ENCODE results near the gene CCDC68. TPM values are rescaled to one million over a fixed set of nuclear protein-coding genes. Genes with fewer than 3 reads are reported as not detected.

The CCDC68 gene
- total and polyA plus RNA-seq, 12 donors, result 1.8 to 12.7 (median 3.4) TPM

DNA sequence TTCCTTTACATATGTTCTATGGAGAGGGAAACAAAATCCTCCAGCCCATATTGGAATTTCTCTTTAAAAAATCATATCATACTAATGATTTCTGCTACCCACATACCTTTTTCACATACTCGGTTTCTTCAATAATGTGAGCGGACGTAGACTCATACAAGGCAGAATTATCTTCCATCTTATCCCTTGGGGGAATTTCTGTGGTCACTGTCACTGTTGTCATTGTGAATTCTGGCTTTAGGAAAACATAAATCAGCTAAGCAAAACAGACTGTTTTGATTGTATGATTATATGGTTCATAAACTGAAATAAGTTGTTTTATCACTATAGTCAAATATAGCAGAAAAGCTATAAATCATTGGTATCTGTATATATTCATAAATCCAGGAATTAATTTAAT lies 16.7 kb downstream of the CCDC68 start:
- no peak overlapping the region for H3K27ac ChIP-seq
- H3K36me3 ChIP-seq, result peaks cover 0 to 27% (median 0%) of the 10 kb centered on the region in 9 donors
- no peaks in the 10 kb centered on the region for H3K9me3 ChIP-seq
- no peak overlapping the region for H3K4me3 ChIP-seq
- H3K27me3 ChIP-seq, result no peaks in the 10 kb centered on the region
- DNase-seq (no peak), ATAC-seq (no peak)
- no peak for TF ChIP-seq CTCF (IDR thresholded peaks at IDR 0.05)
- WGBS, 2 donors, result 84 to 92% methylated on average over 3 of the region's 3 CpGs
- intact Hi-C loops (cut with DNase I), result no loop called here
- H3K4me1 ChIP-seq, result peaks cover 0 to 26% (median 12%) of the 10 kb centered on the region in 9 donors

DNA sequence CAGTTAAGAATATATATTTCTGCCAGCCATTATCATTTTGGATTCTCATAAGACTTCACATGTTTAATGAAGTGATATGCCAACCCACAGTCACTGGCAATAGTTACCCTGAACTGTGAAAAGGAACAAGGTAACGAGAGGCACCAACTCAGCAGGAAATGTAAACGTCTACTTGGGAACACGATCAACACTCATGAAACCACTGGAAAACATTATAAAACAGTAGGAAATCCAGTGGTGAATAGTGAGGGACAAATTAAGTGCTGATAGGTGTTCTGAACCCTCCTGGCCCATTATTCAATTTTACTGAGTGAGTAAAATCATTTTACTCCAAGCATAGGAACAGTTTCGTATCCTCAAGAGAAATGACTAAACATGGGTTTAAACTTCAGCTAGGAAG lies 17.1 kb downstream of the CCDC68 start:
- ATAC-seq (no peak), DNase-seq (no peak)
- Histone ChIP-seq H3K4me1 (peaks cover 0 to 22% (median 12%) of the 10 kb centered on the region in 9 donors), H3K9me3 (no peaks in the 10 kb centered on the region), H3K36me3 (peaks cover 0 to 31% (median 0%) of the 10 kb centered on the region in 9 donors), H3K27ac (no peak overlapping the region), H3K27me3 (no peaks in the 10 kb centered on the region), H3K4me3 (no peak overlapping the region)
- intact Hi-C loops (cut with DNase I), result no loop called here
- 59 to 93% methylated on average over 4 of the region's 4 CpGs for WGBS, 2 donors
- TF ChIP-seq CTCF (IDR thresholded peaks at IDR 0.05), result no peak

GRCh38 chr18:54939361-54939917 lies 19.8 kb downstream of the CCDC68 start:
- TF ChIP-seq CTCF (IDR thresholded peaks at IDR 0.05), result no peak
- Histone ChIP-seq H3K27me3 (no peaks in the 10 kb centered on the region), H3K36me3 (peaks cover 0 to 43% (median 0%) of the 10 kb centered on the region in 9 donors), H3K4me1 (no peaks in the 10 kb centered on the region), H3K9me3 (no peaks in the 10 kb centered on the region), H3K27ac (no peak overlapping the region), H3K4me3 (no peak overlapping the region)
- 96 to 97% methylated on average over 7 of the region's 7 CpGs for WGBS, 2 donors
- DNase-seq (no peak), ATAC-seq (no peak)
- intact Hi-C loops (cut with DNase I), result no loop called here

DNA sequence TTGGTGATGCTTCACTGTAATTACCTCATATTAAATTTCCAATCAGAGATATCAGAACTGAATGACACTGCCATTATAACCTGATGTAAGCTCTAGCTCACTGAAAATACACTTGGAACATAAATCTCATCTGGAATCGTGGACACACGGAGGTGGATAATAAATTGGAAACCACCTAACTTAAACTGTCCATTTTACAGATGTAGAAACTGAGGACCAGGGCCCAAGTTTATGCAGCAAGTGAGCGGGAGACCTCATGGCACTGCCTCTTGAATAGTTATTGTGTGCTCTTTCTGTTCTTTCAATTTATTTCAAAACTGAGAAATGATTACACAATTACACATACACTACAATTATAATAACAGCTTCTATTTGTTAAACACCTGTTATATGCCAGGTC lies 20.8 kb downstream of the CCDC68 start:
- H3K27ac ChIP-seq, result no peak overlapping the region
- intact Hi-C loops (cut with DNase I), result no loop called here
- no peaks in the 10 kb centered on the region for H3K9me3 ChIP-seq
- no peaks in the 10 kb centered on the region for H3K27me3 ChIP-seq
- DNase-seq (no peak), ATAC-seq (no peak)
- H3K36me3 ChIP-seq, result peaks cover 0 to 50% (median 0%) of the 10 kb centered on the region in 9 donors
- WGBS, 2 donors, result 94 to 99% methylated on average over 3 of the region's 3 CpGs
- no peaks in the 10 kb centered on the region for H3K4me1 ChIP-seq
- no peak overlapping the region for H3K4me3 ChIP-seq
- TF ChIP-seq CTCF (IDR thresholded peaks at IDR 0.05), result no peak
